ENCODE measurements around the gene AHNAK2.

Gene AHNAK2

GRCh38 chr14:104980611-104981531 is 2.7 kb upstream of the AHNAK2 start:
- peak; percentile 7 for DNase-seq
- peaks cover 19% of the 10 kb centered on the region for H3K4me1 ChIP-seq
- H3K36me3 ChIP-seq: no peaks in the 10 kb centered on the region
- no peak for TF ChIP-seq CTCF (IDR thresholded peaks at IDR 0.05; ENCODE audit: low read depth, low read length)
- no peaks in the 10 kb centered on the region for H3K27me3 ChIP-seq
- no peaks in the 10 kb centered on the region for H3K9me3 ChIP-seq
- no peak overlapping the region for H3K4me3 ChIP-seq (ENCODE audit: low read depth, low read length)

- Histone ChIP-seq H3K9me3 (no peaks in the 10 kb centered on the region), H3K27me3 (no peaks in the 10 kb centered on the region), H3K4me3 (ENCODE audit: low read depth, low read length) (no peak overlapping the region), H3K4me1 (peaks cover 19% of the 10 kb centered on the region), H3K36me3 (no peaks in the 10 kb centered on the region)
- DNase-seq: peak; percentile 60
- TF ChIP-seq CTCF (IDR thresholded peaks at IDR 0.05; ENCODE audit: low read depth, low read length): no peak
These were observed 1.8 kb upstream of the AHNAK2 start for GRCh38 chr14:104979758-104980610.

GRCh38 chr14:104978746-104979691 is 845 bp upstream of the AHNAK2 start:
- Histone ChIP-seq H3K27me3 (no peaks in the 10 kb centered on the region), H3K9me3 (no peaks in the 10 kb centered on the region), H3K4me1 (peaks cover 19% of the 10 kb centered on the region), H3K4me3 (ENCODE audit: low read depth, low read length) (peak overlapping the region; percentile 52), H3K36me3 (no peaks in the 10 kb centered on the region)
- no peak for TF ChIP-seq CTCF (IDR thresholded peaks at IDR 0.05; ENCODE audit: low read depth, low read length)
- peak; percentile 69 for DNase-seq

- Histone ChIP-seq H3K36me3 (no peaks in the 10 kb centered on the region), H3K9me3 (no peaks in the 10 kb centered on the region), H3K4me1 (peaks cover 19% of the 10 kb centered on the region), H3K4me3 (ENCODE audit: low read depth, low read length) (peak overlapping the region; percentile 48), H3K27me3 (no peaks in the 10 kb centered on the region)
- DNase-seq: peak; percentile 14
- no peak for TF ChIP-seq CTCF (IDR thresholded peaks at IDR 0.05; ENCODE audit: low read depth, low read length)
These were observed 1.0 kb downstream of the AHNAK2 start for GRCh38 chr14:104977008-104977680.

GRCh38 chr14:104976198-104977007 is 1.8 kb downstream of the AHNAK2 start:
- TF ChIP-seq CTCF (IDR thresholded peaks at IDR 0.05; ENCODE audit: low read depth, low read length): peak; percentile 81

More at GRCh38 chr14:104976198-104977007, 1.8 kb downstream of the AHNAK2 start:
- H3K9me3 ChIP-seq: no peaks in the 10 kb centered on the region
- peak; percentile 89 for DNase-seq
- peaks cover 19% of the 10 kb centered on the region for H3K4me1 ChIP-seq
- no peaks in the 10 kb centered on the region for H3K36me3 ChIP-seq
- no peaks in the 10 kb centered on the region for H3K27me3 ChIP-seq
- H3K4me3 ChIP-seq (ENCODE audit: low read depth, low read length): no peak overlapping the region
